MV-4-11 (cell line): Measurements from ENCODE around the gene SIKE1.
"Not testable (repeated sequence)": the region's sequence is repeated elsewhere in the genome, so short reads cannot be mapped to it uniquely, and the experiment has no call there.

ENCODE experiments used
- DNase-seq: peaks from one replicate; lab custom pipeline; 2025; lab: John Stamatoyannopoulos, UW

The SIKE1 gene

DNA sequence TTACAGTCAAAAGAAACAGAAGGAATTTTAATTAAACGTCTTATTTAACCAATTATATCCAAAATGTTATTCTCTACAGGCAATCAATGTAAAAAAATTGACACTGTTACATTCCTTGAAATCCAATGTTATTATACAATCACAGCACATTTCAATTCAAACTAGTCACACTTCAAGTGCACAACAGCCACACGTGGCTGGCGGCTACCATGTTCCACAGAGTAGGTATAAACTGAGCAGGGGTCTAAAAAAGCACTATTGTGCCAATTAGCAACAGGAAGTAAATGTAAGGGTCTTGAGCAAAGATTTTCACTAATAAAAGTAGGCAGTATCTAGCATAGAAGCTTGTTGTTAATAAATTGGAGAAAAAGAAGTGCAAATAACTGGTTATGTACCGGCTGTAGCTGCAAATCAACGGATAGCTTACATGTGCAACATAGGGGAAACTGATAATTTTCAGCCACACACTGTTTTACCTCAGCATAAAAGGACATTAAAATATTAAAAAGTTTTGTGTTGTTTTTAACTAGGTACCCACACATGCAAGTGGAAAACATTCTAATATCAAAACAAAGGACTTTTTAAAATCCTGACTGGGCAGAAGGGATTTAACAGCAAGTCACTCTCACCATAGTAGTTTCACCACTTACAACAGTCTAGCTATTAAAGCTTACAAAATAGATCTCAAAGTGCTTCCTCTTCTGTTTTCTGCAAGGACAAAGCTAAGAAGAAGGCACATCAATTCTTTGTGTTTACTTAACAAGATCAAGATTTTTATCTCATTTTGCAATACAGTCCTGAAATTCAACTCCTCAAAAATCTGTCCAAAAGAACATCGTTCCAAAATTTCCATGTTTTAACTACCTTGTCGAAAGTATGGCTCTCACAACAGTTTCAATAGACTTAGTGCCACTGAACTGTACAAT lies 25.2 kb downstream of the SIKE1 start:
- DNase-seq: peak; percentile 59

DNA sequence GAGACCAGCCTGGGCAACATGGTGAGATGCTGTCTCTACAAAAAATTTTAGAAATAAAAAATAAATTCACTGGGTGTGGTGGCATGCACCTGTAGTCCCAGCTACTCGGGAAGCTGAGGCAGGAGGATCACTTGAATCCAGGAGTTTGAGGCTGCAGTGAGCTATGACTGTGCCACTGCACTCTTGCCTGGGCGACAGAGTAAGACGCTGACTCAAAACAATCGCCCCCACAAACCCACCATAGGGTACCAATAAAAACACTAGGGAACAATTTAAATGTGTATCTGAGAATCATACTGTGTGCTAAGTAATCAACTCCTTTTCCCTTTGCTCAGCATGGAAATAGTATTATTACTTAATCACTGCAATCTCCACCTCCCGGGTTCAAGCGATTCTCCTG lies 26.8 kb downstream of the SIKE1 start:
- DNase-seq: not testable (repeated sequence)

GRCh38 chr1:114753143-114753542 lies 27.3 kb downstream of the SIKE1 start:
- DNase-seq: no peak

GRCh38 chr1:114750780-114751179 lies 29.7 kb downstream of the SIKE1 start:
- DNase-seq: no peak

DNA sequence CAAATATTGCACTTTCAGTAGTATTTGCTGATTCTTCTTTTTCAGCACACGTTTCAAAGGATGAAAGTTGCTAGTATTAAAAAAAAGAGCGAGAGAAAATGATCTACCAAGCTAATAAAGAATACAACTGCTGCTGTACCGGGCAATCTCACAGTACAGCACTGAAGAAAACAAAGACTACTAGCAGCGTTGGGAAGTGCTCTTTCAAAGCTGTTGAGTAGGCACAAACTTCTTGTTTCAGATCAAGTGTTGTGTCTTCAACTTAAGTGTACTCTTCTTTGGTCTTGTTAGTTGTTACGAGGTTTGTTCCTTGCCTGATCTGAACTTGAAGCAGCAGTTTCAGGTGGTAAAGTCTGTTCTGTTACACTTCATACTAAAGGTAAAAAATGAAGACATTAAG lies 30.6 kb downstream of the SIKE1 start:
- DNase-seq: no peak

GRCh38 chr1:114746450-114747121 lies 33.9 kb downstream of the SIKE1 start:
- no peak for DNase-seq

- DNase-seq: peak; percentile 35
Observed at GRCh38 chr1:114745291-114745690, 35.2 kb downstream of the SIKE1 start.

DNA sequence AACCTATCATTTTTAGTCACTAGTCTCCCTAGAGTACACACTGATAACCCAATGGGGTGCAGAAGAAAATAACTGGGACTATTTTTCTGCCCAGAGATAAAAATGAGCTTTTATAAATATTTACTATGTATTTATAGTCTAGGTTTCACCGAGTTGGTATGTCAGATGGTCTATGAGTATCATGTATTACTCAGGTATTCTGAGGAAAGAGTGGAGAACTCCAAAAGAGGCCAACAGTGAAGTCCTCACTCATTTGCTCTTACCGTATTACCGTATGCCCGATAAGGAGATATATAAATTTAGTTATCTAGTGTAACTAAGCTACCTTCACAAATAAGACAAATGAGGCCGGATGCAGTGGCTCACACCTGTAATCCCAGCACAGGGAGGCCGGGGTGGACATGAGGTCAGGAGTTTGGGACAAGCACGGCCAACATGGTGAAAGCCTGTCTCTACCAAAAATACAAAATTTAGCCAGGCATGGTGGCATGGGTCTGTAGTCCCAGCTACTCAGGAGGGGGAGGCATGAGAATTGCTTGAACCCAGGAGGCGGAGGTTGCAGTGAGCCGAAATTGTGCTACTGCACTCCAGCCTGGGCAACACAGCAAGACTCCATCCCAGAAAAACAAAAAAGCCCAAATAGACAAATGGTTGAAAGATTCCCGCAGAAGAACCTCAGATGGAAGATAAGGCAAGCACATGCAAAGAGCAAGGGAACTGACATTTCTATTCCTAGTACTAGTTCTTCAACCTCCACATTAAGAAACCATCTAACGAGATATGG lies 38.3 kb downstream of the SIKE1 start:
- no peak for DNase-seq

DNA sequence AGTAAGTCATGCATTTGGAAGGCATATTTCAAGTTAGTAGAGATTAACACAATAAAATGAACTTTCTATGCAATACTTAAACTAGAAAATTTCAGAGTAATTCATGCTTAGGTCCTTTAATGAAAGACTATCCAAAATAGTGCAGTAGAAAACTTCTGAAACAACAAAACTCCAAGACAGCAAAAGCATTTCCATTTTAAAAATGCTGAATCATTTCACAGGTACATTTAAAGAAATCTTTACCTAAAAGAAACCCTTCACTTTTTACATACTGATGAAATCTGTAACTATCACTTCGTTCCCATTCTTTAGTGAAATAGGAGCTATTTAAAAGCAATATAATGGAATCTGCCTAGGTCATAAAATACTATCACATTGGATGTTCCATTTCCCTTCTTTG lies 40.2 kb downstream of the SIKE1 start:
- DNase-seq: no peak

GRCh38 chr1:114737314-114737849 lies 43.1 kb downstream of the SIKE1 start:
- no peak for DNase-seq

- DNase-seq: no peak
Observed at GRCh38 chr1:114735479-114735878, 45.0 kb downstream of the SIKE1 start.

GRCh38 chr1:114729782-114730181 lies 50.7 kb downstream of the SIKE1 start:
- DNase-seq: no peak

- DNase-seq: no peak
Observed at GRCh38 chr1:114728553-114728952, 51.9 kb downstream of the SIKE1 start.

DNA sequence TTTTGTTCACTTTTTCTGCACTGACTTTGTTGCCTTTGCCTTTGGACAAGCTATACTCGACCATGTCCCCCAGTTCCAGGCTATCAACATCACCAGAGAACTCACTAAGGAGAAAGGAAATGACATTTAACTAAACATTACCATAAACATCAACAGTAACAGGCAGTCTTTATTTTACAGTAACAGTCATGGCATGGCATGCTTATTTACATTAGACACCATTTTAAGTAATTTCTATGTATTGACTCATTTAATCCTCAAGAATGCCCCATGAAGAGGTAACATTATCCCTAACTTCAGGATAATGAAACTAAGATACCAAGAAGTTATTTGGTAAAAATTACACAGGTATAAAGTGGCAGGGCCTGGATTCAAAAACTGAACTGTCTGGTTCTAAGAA lies 55.3 kb downstream of the SIKE1 start:
- DNase-seq: no peak

DNA sequence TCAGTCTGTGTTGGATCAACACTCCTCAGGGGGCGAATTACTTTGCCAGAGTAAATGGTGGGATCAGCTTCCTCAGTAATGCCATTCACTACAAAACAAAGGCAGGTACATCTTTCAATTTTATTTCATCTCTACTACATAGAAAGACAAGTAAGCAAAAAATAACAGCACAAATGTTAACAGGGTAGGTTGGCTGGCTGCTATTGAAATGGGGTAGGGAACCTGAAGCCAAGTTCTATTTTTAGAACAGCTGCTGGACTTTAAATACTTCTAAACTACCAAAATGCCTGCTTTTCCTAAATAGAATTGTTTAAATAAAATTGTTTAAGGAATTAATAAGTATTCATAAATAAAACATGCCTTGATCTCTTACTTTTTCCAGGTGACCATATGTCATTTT lies 56.6 kb downstream of the SIKE1 start:
- no peak for DNase-seq

GRCh38 chr1:114723457-114723856 lies 57.0 kb downstream of the SIKE1 start:
- no peak for DNase-seq

GRCh38 chr1:114720492-114720891 lies 60.0 kb downstream of the SIKE1 start:
- DNase-seq: no peak
